Activated CD4-positive, CD25-positive, alpha-beta regulatory T cell treated with anti-CD3 and anti-CD28 coated beads, Interleukin-2, amount 50 U/mL, for 16 hours (primary cell): Measurements from ENCODE around the gene VWA8.
"Not testable (repeated sequence)": the region's sequence is repeated elsewhere in the genome, so short reads cannot be mapped to it uniquely, and the experiment has no call there.

Source experiments
- DNase-seq: peaks from one replicate; pipeline ENCODE4 v3.0.0-alpha.2; 2020; ENCODE audit warnings: low read depth, low spot score

VWA8 gene

DNA sequence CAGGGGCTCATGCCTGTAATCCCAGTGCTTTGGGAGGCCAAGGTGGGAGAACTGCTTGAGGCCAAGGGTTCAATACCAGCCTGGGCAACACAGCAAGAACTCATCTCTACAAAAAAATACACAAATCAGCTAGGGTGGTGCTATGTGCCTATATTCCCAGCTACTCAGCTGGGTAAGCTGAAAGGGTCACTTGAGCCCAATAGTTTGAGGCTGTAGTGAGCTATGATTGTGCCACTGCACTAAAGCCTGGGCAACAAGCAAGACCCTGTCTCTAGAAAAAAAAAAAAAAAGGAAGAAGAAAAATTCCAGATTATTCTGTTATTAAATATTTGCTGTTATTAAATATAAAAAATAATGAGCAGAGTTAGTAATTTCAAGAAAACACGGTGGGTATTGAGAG lies 372.5 kb downstream of the VWA8 start:
- DNase-seq: no peak

DNA sequence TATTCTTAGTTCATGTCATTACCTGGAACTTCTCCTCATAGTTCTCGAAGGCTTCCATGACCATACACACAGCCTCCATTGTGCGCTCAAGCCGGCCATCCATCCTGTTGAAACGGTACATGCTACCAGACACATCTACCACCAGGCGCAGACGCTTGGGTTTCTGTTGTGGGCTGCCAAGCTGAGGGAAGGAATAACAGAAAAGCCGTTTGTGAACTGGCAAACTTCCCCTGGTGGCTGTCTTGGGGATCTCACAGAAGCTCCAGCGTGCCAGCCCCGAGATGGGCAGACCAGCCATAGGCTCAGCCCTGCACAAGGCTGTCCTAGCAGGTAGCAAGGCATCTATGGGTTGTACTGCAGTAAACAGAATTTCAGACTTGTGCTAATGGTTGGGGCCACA lies 373.4 kb downstream of the VWA8 start:
- DNase-seq: no peak

DNA sequence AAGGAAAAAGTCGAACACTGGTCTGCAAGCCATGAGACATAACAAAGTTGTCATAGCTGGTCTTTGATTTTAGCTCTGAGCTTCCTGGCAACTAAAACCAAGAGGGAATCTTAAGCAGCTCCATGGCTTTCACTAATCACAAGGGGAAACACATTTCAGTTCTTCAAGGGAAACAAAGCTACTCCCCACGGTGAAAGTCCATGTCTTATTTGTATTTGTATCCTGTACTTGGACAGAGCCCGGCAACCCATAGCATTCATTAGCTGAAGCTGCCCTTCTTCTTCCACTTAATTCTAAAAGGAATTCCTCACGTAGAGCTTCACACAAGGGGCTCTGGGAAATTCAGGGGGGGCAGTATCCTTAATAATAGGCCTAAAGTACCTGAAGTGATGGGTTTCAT lies 374.7 kb downstream of the VWA8 start:
- DNase-seq: no peak

DNA sequence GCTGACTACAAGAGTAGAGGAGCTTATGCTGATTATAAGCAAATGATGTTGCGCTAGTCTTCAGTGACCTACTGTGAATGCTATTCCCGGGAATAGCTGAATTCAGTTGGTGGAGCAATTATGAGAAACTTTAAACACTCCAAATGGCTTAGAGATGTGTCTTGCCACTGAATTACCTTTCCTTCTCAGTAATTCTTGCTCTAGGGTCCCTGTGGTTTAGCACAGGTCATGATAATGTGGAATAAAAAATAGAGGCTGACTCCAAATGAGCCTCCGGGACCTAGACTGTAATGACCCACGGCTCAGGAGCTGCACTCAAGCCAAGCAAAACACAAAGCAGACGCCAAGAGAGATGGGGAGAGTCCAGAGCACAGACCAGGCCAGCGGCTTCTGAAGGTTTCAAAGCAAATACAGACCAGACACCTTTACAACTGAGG lies 378.9 kb downstream of the VWA8 start:
- DNase-seq: no peak

DNA sequence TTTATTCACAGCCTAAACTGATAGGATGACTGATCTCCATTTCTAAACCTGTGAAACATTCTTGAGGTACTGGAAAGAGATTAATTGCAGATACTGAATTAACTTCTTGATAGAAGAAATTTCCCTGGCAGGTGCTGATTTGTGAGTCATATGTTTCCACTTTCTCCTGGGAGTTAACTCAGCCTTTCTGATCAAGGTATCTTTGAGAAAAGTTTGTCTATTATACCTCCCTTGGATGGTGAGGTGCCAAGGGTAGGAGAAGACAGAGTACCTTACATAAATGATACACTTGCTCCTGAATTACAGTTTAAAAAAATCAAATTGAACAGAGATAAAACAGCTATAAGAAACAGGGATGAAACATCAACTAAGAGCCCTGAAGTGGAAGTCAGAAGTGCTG lies 380.6 kb downstream of the VWA8 start:
- no peak for DNase-seq

DNA sequence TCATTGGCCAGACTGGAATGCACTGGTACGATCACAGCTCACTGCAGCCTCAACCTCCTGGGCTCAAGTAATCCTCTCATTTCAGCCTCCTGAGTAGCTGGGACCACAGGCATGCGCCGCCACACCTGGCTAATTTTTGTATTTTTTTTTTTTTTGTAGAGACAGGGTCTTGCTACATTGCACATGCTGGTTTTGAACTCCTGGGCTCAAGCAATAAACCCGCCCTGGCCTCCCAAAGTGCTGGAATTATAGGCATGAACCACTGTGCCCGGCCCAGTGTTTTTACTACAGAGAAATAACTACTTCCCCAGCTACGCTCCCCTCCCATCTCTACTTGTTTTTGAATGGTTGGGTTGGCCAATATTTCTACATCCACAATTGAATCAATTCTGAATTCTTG lies 381.0 kb downstream of the VWA8 start:
- no peak for DNase-seq

DNA sequence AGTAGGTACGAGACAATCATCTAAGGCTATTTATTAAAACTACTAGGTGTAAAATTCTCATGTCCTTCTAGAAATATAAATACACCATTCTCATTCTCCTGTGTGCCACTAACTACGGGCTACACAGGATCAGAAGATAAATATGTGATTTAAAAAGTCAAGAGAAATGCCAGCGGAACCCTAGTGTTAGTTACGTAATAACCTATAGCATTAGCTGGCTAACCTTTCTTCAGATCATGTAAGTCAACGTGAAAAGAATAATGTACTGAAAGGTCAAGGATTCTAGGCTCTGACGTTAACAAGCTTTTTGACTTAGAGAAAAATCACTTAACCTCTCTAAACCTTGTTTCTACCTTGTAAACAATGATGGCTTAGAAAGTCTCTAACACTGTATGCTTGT lies 381.7 kb downstream of the VWA8 start:
- no peak for DNase-seq

DNA sequence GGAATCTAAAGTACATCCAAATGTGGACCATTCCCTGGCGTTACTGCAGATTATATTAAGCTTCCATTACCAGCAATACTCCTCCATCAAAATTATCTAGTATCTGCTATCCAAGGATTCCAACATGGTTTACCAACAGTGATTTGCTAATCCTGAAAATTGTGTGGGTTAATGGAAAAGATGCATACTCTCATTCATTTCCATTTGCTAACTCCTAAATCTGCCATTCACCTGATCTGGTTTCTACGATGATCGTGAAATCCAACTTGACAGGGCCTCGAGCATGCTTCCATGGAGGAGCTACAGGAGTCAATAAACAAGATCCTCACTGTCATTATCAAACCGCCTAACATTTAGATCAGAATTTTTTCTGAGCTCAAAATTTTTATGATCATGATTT lies 382.5 kb downstream of the VWA8 start:
- DNase-seq: no peak

DNA sequence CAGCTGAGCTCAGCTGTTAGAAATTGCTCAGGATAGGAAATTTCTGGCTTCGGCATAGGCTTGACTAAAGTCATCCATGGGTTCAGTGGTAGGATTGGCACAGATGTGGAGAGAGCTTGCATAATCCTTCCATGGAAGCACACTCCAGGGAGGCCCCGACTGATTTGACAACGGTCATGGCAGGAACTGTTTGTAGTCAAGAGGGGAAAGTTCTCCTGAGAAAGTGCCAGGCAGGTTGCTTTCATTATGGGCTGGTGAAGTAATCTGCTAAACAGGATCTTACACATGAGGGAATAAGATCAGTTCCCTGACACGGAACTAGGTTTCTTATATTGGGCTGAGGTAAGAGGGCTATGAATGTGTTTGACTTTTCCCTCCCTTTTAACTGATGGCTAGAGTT lies 383.5 kb downstream of the VWA8 start:
- DNase-seq: no peak

DNA sequence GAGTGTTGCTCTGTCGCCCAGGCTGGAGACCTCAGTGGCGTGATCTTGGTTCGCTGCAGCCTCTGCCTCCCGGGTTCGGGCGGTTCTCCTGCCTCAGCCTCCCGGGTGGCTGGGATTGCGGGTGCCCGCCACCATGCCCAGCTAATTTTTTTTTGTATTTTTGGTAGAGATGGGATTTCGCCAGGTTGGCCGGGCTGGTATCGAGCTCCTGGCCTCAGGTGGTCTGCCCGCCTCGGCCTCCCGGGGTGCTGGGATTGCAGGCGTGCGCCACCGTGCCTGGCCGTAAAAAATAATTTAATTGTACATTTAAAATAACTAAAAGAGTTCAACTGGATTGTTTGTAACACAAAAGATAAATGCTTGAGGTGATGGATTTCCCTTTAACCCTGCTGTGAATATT lies 387.3 kb downstream of the VWA8 start:
- DNase-seq: not testable (repeated sequence)

DNA sequence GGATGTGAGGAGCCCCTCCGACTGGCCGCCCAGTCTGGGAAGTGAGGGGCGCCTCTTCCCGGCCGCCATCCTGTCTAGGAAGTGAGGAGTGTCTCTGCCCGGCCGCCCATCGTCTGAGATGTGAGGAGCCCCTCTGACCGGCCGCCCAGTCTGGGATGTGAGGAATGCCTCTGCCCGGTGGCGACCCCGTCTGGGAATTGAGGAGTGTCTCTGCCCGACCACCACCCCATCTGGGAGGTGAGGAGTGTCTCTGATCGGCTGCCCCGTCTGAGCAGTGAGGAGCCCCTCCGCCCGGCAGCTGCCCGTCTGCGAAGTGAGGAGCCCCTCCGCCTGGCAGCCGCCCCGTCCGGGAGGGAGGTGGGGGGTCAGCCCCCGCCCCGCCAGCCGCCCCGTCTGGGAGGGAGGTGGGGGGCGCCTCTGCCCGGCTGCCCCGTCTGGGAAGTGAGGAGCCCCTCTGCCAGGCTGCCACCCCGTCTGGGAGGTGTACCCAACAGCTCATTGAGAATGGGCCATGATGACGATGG lies 389.0 kb downstream of the VWA8 start:
- DNase-seq: not testable (repeated sequence)

DNA sequence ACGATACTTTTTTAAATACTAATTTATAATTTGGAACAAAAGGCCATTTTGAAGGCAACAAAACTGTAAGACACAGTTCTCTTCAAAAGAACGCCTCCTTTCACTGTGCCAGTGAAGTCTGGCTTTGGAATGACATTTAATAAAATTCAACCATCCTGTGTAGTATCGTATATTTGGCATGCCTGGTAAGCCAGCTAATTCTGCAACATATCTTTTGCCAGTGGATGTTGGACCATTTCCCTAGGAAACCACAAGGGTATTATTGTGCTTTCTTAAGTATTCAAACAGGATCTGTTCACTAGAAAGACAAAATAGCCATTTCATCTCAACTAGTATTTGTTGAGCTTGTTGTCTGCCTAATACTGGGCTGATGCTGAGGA lies 391.9 kb downstream of the VWA8 start:
- DNase-seq: no peak

DNA sequence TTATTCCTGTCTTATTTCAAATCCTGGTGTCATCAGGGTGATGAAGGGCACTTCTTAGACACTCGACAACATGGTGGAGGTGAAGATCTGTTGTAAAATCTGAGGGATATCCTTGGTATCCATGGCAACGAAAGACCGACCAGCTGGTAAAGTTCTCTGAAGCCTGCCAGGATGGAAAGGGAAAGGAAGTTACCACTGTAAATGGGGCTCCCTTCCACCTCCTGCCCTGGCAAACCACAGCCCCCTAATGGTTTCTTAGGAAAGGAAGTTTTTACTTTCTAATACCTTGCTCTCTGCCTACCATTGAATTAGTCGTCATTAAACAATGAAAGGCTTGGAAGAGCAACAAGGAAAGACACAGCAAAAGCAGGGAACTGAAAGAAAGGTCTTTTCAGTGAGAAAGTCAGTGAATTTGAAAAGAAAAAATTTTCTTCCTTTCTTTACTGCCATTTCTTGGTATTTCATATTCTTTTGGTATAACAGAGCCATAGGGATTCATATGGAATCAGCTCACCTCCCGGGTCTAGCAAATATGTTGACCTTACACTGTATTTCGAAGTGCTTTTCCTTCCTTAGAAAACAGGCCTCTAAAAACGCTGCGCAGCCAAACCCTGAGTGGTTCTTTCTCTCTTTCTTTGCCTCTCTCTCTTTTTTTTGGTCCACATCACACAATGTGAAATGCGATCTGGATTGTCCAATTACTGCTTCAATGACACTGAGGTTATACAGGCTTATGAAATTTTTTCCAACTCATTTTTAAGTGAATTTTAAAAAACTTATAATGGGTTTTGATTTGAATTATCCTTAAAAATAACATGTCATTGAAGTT lies 392.6 kb downstream of the VWA8 start:
- DNase-seq: no peak

DNA sequence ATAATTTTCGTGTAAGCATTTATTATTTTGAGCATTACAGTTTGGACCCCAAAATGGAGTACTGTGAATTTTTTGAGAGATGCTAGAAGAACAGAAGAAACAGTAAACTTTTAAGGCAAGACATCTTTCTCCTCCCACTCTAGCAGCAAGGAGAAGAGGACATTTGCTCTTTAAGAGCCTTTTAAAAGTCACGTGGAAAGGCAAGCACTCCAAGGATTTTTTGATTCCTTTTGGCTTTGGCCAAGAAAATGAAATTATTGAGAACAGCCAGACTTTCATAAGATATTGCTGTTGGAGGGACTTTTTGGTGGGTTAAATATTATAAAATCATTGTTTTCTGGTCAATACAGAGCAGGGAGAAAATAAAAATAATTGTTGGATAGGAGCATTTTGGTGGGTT lies 393.5 kb downstream of the VWA8 start:
- DNase-seq: no peak

DNA sequence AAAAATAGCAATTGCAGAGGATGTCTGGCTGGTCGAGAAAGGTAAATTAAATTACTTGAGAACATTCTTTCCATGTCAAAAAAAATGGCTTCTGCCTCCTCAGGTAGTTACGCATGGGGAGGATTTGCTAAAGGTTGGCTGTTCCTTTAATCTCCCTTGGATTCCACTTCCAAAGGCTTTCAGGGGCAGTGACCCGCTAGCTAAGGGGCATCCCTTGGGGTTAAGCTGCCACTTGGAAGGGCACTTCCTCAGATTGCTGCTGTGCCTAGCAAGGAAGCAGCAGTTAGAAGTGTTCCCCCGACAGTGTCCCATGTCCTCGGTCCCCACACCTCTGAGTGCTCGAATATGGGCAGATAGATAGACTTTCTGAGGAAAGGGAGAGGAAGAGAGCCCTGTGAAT lies 395.1 kb downstream of the VWA8 start:
- no peak for DNase-seq

DNA sequence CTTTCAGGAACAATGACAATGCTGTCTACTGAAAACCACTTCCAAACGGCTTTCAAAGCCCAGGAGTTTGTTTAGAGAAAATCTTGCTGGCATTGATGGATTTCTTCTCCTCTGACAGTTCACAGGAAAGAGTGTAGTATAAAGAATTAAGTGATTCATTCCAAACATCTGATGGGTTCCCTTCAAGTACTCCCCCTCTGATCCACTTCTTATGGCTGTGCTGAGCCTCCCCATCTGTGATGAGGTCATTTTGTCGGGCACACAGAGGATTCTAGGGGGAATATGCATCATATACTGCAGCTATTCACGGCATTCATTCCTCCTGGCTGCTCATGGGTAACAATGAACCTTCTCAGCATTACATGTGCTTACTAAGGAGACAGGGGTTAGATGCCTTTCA lies 395.7 kb downstream of the VWA8 start:
- DNase-seq: no peak

DNA sequence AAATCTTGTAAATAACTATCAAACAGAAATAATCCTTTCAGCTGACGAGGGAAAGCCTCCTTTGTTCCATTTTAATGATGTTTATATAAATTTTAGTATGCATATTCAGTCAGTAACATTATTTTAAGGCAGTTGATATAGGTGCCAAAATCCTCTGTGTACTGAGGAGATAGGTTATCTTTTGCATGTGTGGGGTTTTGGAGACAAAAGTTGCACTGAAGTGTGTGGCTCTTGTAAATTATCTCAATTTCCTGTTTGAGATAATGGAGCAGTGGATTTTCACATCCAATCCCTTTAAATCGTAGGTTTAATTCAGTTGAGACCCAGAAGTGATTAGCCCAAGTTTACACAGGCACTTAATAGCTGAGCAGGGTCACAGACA lies 396.9 kb downstream of the VWA8 start:
- no peak for DNase-seq

DNA sequence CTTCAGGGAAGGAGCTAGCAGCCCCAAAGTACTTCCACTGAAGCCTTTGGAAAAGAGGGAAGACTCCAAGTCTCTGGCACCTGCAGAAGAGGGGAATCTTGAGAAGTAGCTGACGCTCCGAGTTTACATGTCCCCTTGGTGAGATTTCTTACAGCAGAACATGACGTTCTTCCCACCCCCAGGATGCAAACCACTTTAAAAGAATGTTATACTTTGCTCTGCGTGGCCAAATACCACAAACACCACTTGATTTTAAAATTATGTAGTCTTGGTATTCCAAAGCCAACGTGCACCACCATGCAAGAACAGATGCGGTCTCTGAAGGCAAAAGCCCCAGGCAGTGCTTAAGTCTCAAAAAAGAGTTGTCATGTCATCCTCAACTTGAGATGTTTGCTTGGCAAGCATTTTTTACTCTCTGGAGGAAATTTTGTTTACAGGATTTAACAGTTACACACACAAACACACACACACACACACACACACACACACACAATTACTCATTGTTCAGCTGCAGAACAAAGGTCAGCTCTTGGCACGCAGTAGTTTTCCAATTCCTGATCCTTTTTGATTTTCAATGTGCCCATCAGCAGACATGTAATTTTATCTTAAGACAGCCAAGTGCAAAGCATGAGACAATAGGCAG lies 397.4 kb downstream of the VWA8 start:
- DNase-seq: no peak

DNA sequence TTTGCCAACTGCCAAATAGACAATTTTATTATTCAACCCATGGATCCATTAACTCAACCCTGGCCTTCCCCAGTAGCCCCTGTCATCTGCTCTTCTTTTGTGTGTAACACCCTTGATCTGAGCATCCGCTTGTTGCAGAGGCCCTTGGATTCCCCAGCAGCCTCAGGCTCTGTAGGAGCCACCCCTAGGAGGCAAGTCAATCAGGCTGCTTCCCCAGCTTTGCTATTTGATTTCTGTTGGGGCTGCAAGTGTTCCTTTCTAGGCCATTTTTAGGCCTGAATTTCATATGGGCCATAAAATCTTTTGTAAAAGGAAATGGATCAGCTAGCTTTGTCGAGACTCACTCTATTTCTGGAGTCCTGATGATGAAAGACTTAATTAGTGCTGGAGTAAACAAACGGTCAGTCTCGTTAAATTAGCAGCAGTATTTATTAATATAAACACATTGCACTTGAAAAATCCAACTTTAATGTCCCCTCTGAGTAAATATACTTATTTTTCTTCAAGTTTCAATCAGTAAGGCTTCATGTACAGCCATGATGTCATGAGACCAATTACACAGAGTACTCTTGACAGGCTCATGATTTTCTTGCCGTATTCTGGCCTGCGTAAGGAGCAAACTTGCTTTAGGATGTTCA lies 398.2 kb downstream of the VWA8 start:
- DNase-seq: no peak

DNA sequence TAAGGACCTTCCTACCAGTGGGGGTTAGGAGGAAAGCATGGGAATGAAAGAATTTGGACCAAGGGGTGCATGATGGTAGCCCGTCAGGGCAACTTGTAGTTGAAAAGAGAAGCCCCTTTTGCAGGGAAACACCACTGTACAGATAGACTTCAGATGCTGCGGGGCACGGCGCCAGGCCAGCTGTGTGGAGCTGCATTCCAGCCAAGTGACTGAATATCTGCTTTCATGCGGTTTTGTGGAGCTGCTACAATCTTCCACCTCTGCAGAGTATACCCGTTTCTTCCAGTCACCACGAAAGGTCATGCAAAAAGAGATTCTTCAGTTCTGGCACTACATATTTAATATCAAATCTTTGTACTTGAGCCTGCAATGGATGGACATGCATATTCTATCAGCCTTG lies 398.8 kb downstream of the VWA8 start:
- DNase-seq: no peak

DNA sequence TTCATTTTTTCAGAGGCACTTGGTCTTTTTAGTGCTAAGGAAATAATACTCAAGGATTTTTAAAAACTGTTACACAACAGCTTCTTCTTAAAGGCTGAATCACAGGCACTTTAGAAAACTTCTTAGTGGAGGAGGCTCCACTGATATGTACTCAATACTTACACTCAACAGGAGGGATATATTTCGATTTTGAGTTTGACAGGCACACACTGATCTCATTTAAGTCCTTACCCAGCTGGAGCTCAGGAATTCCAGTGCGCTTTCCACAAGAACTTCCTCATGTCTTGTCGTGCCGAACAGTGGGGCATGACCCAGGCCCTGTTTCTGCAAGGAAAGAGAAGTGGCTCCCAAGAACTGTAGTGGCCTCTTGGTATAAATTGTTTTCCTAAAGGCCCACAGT lies 399.7 kb downstream of the VWA8 start:
- DNase-seq: no peak

DNA sequence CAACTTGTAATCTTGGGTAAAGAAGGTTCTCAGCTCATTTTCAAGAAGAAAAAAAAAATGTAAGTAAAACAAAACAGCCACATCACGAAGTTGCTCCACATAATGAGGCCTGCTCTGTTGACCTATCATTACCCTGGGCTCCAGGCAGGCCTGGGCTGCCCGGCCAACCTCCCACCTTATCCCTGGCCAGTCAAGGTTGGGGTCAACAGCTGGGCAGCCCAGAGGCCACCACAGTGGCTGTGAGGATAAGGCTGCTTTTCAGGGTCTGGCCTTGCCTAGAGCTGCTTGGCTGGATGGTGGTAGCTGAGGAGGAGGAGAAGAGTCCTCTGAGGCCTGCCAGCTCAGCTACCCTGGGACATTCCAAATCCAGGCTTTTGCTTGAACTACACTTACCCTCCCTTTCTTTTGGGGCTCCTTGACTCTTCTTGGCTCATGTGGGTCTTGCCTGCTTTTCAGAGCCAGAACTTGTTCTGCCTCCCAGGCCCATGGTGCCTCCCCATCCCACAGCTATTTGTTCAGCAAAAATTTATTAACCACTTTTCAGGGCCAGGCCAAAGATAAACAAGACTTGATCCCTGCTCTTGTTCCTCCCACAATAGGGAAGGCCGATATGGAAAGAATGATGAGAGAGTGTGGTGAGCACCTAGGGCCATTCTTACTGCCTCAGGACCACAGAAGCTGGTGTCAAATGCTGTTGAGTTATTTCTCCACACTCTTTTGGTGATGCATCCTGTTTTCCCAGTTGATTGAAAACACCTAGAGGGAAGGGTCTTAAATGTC lies 401.9 kb downstream of the VWA8 start:
- no peak for DNase-seq
